HG03045 (cell line): ENCODE measurements around the gene BOLA2B.

Experiments used
- ATAC-seq: cut with Tn5 transposase; IDR thresholded peaks from one replicate; pipeline ENCODE4 v1.9.1; 2021; ENCODE audit warnings: mild to moderate bottlenecking, moderate library complexity; ENCODE audit not compliant: unreplicated experiment

Gene BOLA2B

DNA sequence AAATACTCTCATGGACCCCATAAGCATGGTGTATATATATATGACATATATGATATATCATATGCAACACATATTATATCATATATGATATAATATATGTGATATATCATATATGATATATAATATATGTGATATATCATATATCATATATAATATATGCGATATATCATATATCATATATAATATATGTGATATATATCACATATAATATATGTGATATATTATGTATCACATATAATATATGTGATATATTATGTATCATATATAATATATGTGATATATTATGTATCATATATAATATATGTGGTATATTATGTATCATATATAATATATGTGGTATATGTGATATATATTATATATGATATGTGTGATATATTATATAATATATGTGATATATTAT is 48.5 kb downstream of the BOLA2B start:
- ATAC-seq = no peak

DNA sequence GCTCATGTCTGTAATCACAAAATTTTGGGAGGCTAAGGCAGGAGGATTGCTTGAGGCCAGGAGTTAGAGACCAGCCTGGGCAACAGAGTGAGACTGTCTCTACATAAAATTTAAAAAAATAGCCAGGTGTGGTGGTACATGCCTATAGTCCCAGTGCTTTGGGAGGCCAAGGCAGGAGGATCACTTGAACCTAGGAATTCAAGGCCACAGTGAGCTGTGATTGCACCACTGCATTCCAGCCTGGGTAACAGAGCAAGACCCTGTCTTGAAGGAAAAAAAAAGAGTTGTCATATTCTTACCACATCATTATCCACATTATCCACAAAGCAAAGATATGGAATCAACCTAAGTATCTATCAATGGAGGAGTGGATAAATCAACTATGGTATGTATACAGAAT is 49.4 kb downstream of the BOLA2B start:
- ATAC-seq = no peak

DNA sequence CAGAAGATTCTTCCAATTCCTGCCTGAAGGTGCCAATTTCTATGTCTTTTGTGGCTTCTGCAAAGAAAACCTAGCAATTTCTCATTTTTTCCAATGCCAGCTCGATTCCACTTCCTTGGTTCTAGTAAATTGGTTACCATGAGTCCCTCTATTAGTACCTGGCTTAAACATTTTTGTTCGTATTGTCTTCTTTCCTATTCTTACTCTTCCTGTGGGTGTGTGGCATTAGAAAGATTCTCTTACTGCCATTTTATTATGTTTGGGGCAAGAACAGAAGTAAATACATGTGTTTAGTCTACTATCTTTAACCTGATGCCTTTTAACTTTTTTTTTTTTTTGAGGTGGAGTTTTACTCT is 50.1 kb downstream of the BOLA2B start:
- no peak for ATAC-seq
